ENCODE results near the gene TTC5.
"Not testable (repeated sequence)": the region's sequence is repeated elsewhere in the genome, so short reads cannot be mapped to it uniquely, and the experiment has no call there.

TTC5 gene

DNA sequence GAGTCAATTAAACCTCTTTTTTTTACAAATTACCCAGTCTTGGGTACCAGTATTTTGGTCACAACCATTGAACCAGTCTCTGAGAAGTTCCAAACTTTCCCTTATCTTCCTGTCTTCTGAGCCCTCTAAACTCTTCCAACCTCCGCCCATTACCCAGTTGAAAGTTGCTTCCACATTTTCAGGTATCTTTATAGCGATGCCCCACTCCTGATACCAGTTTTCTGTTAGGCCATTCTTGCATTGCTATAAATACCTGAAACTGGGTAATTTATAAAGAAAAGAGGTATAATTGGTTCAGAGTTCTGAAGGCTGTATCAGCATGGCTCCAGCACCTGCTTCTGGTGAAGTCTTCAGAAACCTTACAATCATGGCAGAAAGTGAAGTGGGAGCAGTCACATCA, 31.7 kb downstream of the TTC5 start:
- Histone ChIP-seq H3K27ac (ENCODE audit: low read depth, low read length) (no peak overlapping the region), H3K4me1 (ENCODE audit: control insufficient read depth in 5 of 5, insufficient read depth in 5 of 5, low read length in 5 of 5) (no peaks in the 10 kb centered on the region), H3K27me3 (ENCODE audit: control insufficient read depth in 5 of 5, insufficient read depth in 4 of 5, low read length in 5 of 5) (no peaks in the 10 kb centered on the region), H3K4me3 (ENCODE audit: low read depth in 1 of 5, low read length in 5 of 5) (no peak overlapping the region), H3K9ac (ENCODE audit: low read length in 5 of 5) (no peak overlapping the region), H3K9me3 (ENCODE audit: control insufficient read depth in 5 of 5, low read length in 5 of 5) (peaks cover 0 to 13% (median 7%) of the 10 kb centered on the region in 5 donors), H3K36me3 (ENCODE audit: control insufficient read depth in 5 of 5, insufficient read depth in 5 of 5, low read length in 5 of 5) (peaks cover 0 to 5% (median 2%) of the 10 kb centered on the region in 5 donors)

DNA sequence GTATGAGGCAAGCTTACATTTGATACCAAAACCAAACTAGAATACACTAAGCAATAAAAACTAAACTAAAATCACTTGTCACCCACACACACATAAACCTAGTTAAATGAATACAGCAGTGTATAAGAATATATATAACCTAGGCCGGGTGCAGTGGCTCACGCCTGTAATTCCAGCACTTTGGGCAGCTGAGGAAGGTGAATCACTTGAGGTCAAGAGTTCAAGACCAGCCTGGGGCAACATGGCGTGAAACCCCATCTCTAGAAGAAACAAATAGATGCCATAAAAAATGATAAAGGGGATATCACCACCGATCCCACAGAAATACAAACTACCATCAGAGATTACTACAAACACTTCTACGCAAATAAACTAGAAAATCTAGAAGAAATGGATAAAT, 41.4 kb downstream of the TTC5 start:
- H3K27ac ChIP-seq (ENCODE audit: low read depth, low read length); H3K36me3 ChIP-seq (ENCODE audit: control insufficient read depth in 5 of 5, insufficient read depth in 5 of 5, low read length in 5 of 5): not testable (repeated sequence)

DNA sequence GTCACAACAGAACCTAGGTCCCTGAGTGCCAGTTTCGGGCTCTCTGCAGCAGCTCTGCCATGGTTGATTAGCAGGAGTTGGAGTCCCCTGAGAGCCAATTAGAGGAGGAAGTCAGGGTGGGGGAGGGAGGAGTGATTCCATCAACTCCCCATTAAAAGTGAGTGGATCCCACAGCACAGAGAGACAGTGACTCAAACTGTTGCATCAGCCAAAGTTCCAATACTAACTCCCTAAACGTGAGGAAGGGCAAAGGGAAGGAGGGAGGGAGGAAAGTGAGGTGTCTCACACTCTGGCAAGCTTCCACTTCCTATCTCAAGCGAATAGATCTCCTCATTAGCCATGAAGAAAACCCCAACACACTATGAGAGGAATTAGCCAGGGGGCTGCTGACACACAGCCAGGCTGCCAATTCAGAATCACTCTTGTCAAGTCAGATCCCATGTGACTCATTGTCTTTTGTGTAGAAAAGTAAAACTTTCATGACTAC, 43.1 kb downstream of the TTC5 start:
- Histone ChIP-seq H3K9me3 (ENCODE audit: control insufficient read depth in 5 of 5, low read length in 5 of 5) (no peaks in the 10 kb centered on the region), H3K4me1 (ENCODE audit: control insufficient read depth in 5 of 5, insufficient read depth in 5 of 5, low read length in 5 of 5) (no peaks in the 10 kb centered on the region), H3K27ac (ENCODE audit: low read depth, low read length) (no peak overlapping the region), H3K27me3 (ENCODE audit: control insufficient read depth in 5 of 5, insufficient read depth in 4 of 5, low read length in 5 of 5) (no peaks in the 10 kb centered on the region), H3K4me3 (ENCODE audit: low read depth in 1 of 5, low read length in 5 of 5) (no peak overlapping the region), H3K36me3 (ENCODE audit: control insufficient read depth in 5 of 5, insufficient read depth in 5 of 5, low read length in 5 of 5) (no peaks in the 10 kb centered on the region), H3K9ac (ENCODE audit: low read length in 5 of 5) (no peak overlapping the region)

More for the DNA sequence above, 41.4 kb downstream of the TTC5 start:
- not testable (repeated sequence) for H3K9ac ChIP-seq (ENCODE audit: low read length in 5 of 5); H3K27me3 ChIP-seq (ENCODE audit: control insufficient read depth in 5 of 5, insufficient read depth in 4 of 5, low read length in 5 of 5); H3K4me3 ChIP-seq (ENCODE audit: low read depth in 1 of 5, low read length in 5 of 5); H3K9me3 ChIP-seq (ENCODE audit: control insufficient read depth in 5 of 5, low read length in 5 of 5); H3K4me1 ChIP-seq (ENCODE audit: control insufficient read depth in 5 of 5, insufficient read depth in 5 of 5, low read length in 5 of 5)

- H3K36me3 ChIP-seq (ENCODE audit: control insufficient read depth in 5 of 5, insufficient read depth in 5 of 5, low read length in 5 of 5): no peaks in the 10 kb centered on the region
- no peaks in the 10 kb centered on the region for H3K4me1 ChIP-seq (ENCODE audit: control insufficient read depth in 5 of 5, insufficient read depth in 5 of 5, low read length in 5 of 5)
- no peak overlapping the region for H3K9ac ChIP-seq (ENCODE audit: low read length in 5 of 5)
- no peaks in the 10 kb centered on the region for H3K27me3 ChIP-seq (ENCODE audit: control insufficient read depth in 5 of 5, insufficient read depth in 4 of 5, low read length in 5 of 5)
- H3K4me3 ChIP-seq (ENCODE audit: low read depth in 1 of 5, low read length in 5 of 5): no peak overlapping the region
- H3K9me3 ChIP-seq (ENCODE audit: control insufficient read depth in 5 of 5, low read length in 5 of 5): peaks cover 3 to 8% (median 6%) of the 10 kb centered on the region in 5 donors
- no peak overlapping the region for H3K27ac ChIP-seq (ENCODE audit: low read depth, low read length)
Measured at GRCh38 chr14:20247646-20248246, 58.0 kb downstream of the TTC5 start.
